Hepatocyte (in vitro differentiated cells): ENCODE data around the gene POLR2E. TPM values are rescaled to one million over a fixed set of nuclear protein-coding genes. Genes with fewer than 3 reads are reported as not detected.

Experiments used
- DNase-seq: peaks from one replicate; pipeline ENCODE4 v3.0.0-alpha.2; 2016; ENCODE audit warnings: low spot score
- H2AFZ ChIP-seq: fragments of 200-600 bp; sonication (generic); 2 replicates; pipeline ENCODE4 v1.6.0; 2016; ENCODE audit warnings: antibody characterized with exemption, mild to moderate bottlenecking
- H3K27ac ChIP-seq: fragments of 200-600 bp; sonication (generic); 2 replicates; pipeline ENCODE4 v1.5.1; 2016; ENCODE audit warnings: mild to moderate bottlenecking
- H3K27me3 ChIP-seq: fragments of 200-600 bp; sonication (generic); 2 replicates; pipeline ENCODE4 v1.6.1; 2016
- H3K36me3 ChIP-seq: fragments of 200-600 bp; sonication (generic); replicated peaks from 2 replicates; pipeline ENCODE4 v1.5.1; 2016; ENCODE audit warnings: low read depth; ENCODE audit not compliant: insufficient read depth
- H3K4me1 ChIP-seq: fragments of 200-600 bp; sonication (generic); 2 replicates; pipeline ENCODE4 v1.5.1; 2016; ENCODE audit warnings: mild to moderate bottlenecking, moderate library complexity; ENCODE audit not compliant: insufficient read depth
- H3K4me2 ChIP-seq: fragments of 200-600 bp; sonication (generic); 2 replicates; pipeline ENCODE4 v1.6.0; 2016
- H3K4me3 ChIP-seq: fragments of 200-600 bp; sonication (generic); 2 replicates; pipeline ENCODE4 v1.5.1; 2016; ENCODE audit warnings: mild to moderate bottlenecking
- H3K79me2 ChIP-seq: fragments of 200-600 bp; sonication (generic); 2 replicates; pipeline ENCODE4 v1.6.0; 2017; ENCODE audit warnings: mild to moderate bottlenecking
- H3K9me2 ChIP-seq: fragments of 200-600 bp; sonication (generic); replicated peaks from 2 replicates; pipeline ENCODE4 v1.6.0; 2017; ENCODE audit warnings: mild to moderate bottlenecking; ENCODE audit not compliant: insufficient read depth
- H3K9me3 ChIP-seq: fragments of 200-600 bp; sonication (generic); 2 replicates; pipeline ENCODE4 v1.5.1; 2016; ENCODE audit warnings: low read depth, mild to moderate bottlenecking
- H4K20me1 ChIP-seq: fragments of 200-600 bp; sonication (generic); 2 replicates; pipeline ENCODE4 v1.6.0; 2016; ENCODE audit warnings: mild to moderate bottlenecking; ENCODE audit not compliant: insufficient read depth, poor library complexity, severe bottlenecking
- EZH2 ChIP-seq: fragments of 200-600 bp; sonication (generic); IDR thresholded peaks from 2 replicates; pipeline ENCODE4 v1.6.1; 2016; ENCODE audit warnings: antibody characterized with exemption, mild to moderate bottlenecking, borderline replicate concordance
- EZH2phosphoT487 ChIP-seq: fragments of 200-600 bp; sonication (generic); IDR thresholded peaks from one replicate; pipeline ENCODE4 v1.6.1; 2018; ENCODE audit warnings: antibody characterized with exemption, mild to moderate bottlenecking, low read depth, moderate library complexity; ENCODE audit not compliant: unreplicated experiment, severe bottlenecking
- WGBS: methylation state at CpG from one replicate; pipeline ENCODE4 v1.1.6; 2016; ENCODE audit warnings: low lambda C conversion rate; ENCODE audit errors: missing lambda C conversion rate; 5-methylcytosine and 5-hydroxymethylcytosine counted together
- polyA plus RNA-seq: library from polyadenylated mRNA; unstranded; fragments of >200 nt; fragmentation: Nextera tagmentation; extraction: Ambion mirVana; gene quantifications from 2 replicates; pipeline ENCODE4 v1.2.1, GENCODE V29; 2016
- total RNA-seq: library from RNA; depleted of rRNA; stranded (reverse); fragments of >200 nt; gene quantifications from 2 replicates; pipeline ENCODE4 v1.2.3, GENCODE V29; 2014
- TF ChIP-seq, protein P1 (sequence below): fragments of 200-600 bp; sonication (generic); IDR thresholded peaks from 2 replicates; pipeline ENCODE4 v1.5.1; 2016; ENCODE audit warnings: antibody characterized with exemption, mild to moderate bottlenecking; ENCODE audit not compliant: poor library complexity

Gene POLR2E
- total and polyA plus RNA-seq, 2 experiments from 2014 or later = 126 to 328 TPM

- Histone ChIP-seq H3K4me2 (peak overlapping the region; percentile 69), H3K9me2 (no peaks in the 10 kb centered on the region), H3K36me3 (no peaks in the 10 kb centered on the region), H3K27me3 (peaks cover 50% of the 10 kb centered on the region), H3K9me3 (no peaks in the 10 kb centered on the region), H3K4me1 (peaks cover 17% of the 10 kb centered on the region), H3K4me3 (no peak overlapping the region), H4K20me1 (no peaks in the 10 kb centered on the region), H2AFZ (no peak overlapping the region), H3K27ac (no peak overlapping the region), H3K79me2 (no peaks in the 10 kb centered on the region)
- WGBS = 21% methylated on average over 21 of the region's 21 CpGs
- TF ChIP-seq, protein P1, sequence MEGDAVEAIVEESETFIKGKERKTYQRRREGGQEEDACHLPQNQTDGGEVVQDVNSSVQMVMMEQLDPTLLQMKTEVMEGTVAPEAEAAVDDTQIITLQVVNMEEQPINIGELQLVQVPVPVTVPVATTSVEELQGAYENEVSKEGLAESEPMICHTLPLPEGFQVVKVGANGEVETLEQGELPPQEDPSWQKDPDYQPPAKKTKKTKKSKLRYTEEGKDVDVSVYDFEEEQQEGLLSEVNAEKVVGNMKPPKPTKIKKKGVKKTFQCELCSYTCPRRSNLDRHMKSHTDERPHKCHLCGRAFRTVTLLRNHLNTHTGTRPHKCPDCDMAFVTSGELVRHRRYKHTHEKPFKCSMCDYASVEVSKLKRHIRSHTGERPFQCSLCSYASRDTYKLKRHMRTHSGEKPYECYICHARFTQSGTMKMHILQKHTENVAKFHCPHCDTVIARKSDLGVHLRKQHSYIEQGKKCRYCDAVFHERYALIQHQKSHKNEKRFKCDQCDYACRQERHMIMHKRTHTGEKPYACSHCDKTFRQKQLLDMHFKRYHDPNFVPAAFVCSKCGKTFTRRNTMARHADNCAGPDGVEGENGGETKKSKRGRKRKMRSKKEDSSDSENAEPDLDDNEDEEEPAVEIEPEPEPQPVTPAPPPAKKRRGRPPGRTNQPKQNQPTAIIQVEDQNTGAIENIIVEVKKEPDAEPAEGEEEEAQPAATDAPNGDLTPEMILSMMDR = peak; percentile 4
- no peak for TF ChIP-seq EZH2phosphoT487
- peak; percentile 43 for TF ChIP-seq EZH2
- DNase-seq = no peak
These were observed 24.6 kb downstream of the POLR2E start for GRCh38 chr19:1070576-1070930.

GRCh38 chr19:1069009-1069779, 26.0 kb downstream of the POLR2E start:
- Histone ChIP-seq H3K4me2 (no peak overlapping the region), H3K4me3 (no peak overlapping the region), H3K27me3 (peaks cover 50% of the 10 kb centered on the region), H3K4me1 (peaks cover 28% of the 10 kb centered on the region), H3K79me2 (no peaks in the 10 kb centered on the region), H4K20me1 (no peaks in the 10 kb centered on the region), H3K9me2 (no peaks in the 10 kb centered on the region), H3K9me3 (no peaks in the 10 kb centered on the region), H3K36me3 (no peaks in the 10 kb centered on the region), H3K27ac (no peak overlapping the region), H2AFZ (no peak overlapping the region)
- WGBS = 88% methylated on average over 25 of the region's 25 CpGs
- DNase-seq = no peak
- TF ChIP-seq EZH2 = no peak
- no peak for TF ChIP-seq EZH2phosphoT487
- TF ChIP-seq, protein P1 = no peak

DNA sequence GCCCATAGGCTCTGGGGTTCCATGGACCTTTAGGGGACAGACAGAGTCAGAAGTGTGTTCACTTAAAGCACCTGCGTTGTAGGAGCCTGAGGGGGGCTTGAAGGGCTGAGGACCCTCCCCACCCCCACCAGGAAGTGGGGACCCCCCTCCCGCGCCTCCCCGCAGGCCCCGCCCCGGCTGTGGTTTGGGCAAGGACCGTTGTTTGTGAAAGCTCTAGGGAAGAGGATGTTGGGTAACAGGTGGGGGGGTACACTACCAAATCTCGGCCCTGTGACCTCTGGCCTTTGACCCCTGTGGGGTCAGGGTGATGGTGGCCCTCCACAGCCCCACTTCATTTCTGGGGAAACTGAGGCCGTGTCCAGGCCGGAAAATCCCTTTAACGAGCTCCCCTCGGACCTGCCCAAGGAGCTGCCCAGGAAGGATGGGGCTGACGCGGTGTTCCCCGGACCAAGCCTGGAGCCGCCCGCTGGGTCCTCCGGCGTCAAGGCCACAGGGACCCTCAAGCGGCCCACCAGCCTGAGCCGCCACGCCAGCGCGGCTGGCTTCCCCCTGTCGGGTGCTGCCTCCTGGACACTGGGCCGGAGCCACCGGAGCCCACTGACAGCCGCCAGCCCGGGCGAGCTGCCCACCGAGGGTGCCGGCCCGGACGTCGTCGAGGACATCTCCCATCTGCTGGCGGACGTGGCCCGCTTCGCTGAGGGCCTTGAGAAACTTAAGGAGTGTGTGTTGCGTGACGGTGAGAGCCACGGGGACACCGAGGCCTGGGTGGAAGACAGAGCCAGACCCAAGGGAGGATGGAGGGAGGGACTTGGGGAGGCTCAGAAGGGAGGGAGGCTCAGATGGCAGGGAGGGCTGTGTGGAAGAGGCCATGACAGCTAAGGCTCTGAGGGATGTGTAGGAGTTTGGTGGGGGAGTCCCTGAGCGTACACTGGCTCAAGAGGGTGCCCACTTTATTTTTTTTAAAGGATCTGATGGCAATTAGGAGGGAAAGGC, 26.9 kb downstream of the POLR2E start:
- Histone ChIP-seq H2AFZ (no peak overlapping the region), H3K9me2 (no peaks in the 10 kb centered on the region), H3K27me3 (peaks cover 50% of the 10 kb centered on the region), H3K79me2 (no peaks in the 10 kb centered on the region), H4K20me1 (no peaks in the 10 kb centered on the region), H3K9me3 (no peaks in the 10 kb centered on the region), H3K4me2 (no peak overlapping the region), H3K4me3 (no peak overlapping the region), H3K27ac (no peak overlapping the region), H3K4me1 (peaks cover 28% of the 10 kb centered on the region), H3K36me3 (no peaks in the 10 kb centered on the region)
- no peak for TF ChIP-seq EZH2
- no peak for TF ChIP-seq EZH2phosphoT487
- TF ChIP-seq, protein P1 = no peak
- WGBS = 94% methylated on average over 39 of the region's 45 CpGs
- DNase-seq = no peak
